GM19438 (cell line): ENCODE results near the gene ZNF93.
"Not testable (repeated sequence)": the region's sequence is repeated elsewhere in the genome, so short reads cannot be mapped to it uniquely, and the experiment has no call there.

Experiments
- ATAC-seq: cut with Tn5 transposase; IDR thresholded peaks from one replicate; pipeline ENCODE4 v1.9.1; 2021; ENCODE audit warnings: low read depth; ENCODE audit not compliant: unreplicated experiment

Gene ZNF93

GRCh38 chr19:19900729-19901444, at the start of gene ZNF93:
TSS of gene ZNF93 (plus strand) at chr19:19900946. CDS start at chr19:19901089, 143 bp downstream.
- ATAC-seq = peak; percentile 92

- not testable (repeated sequence) for ATAC-seq
Observed at GRCh38 chr19:19851740-19852139, 49.0 kb upstream of the ZNF93 start.

- no peak for ATAC-seq
Observed at GRCh38 chr19:19858751-19859150, 42.0 kb upstream of the ZNF93 start.

GRCh38 chr19:19860756-19861390, 39.9 kb upstream of the ZNF93 start:
- ATAC-seq = no peak

DNA sequence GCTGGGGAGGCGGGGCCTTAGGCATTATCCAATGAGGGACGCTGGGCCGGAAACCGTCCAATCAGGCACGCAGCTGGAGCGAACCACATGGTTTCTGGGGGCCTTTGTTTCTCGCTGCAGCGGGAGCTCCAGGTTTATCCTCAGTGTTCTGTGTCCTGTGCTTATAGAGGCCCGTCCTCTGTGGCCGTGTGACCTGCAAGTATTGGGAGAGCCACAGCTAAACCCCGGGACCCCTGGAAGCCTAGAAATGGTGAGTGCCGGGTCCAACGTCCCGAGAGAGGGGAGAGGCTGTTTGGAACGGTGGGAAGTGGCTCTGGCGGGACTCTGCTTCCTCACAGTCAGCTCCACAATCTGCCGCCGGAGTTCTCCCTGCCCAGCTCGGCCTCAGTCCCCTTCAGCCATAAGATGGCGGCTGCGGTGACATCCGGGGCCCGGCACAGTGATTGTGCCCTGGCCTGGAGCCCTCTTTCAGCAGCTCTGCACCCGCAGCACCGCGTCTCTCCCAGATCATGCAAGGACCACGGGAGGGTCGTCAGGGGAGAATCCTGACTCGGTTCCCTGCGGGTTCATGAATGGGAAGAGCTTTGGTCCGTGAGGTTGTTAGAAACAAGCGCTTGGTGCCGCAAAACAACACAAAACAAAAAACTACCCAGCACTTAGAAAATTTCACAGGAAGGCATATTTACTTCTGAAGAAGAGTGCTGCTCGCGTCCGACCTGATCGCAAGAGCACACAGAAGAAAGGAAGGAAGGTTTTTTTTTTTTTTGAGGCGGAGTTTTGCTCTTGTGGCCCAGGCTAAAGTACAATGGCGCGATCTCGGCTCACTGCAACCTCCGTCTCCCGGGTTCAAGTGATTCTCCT, 34.8 kb upstream of the ZNF93 start, which contains the start of gene ZNF253:
Gene ZNF253 (plus strand): TSS at position 133 of the 861 bp plus-strand sequence. CDS start 115 bp downstream, at position 248.
- peak; percentile 97 for ATAC-seq

- ATAC-seq = no peak
Observed at GRCh38 chr19:19866611-19867248, 34.0 kb upstream of the ZNF93 start.

DNA sequence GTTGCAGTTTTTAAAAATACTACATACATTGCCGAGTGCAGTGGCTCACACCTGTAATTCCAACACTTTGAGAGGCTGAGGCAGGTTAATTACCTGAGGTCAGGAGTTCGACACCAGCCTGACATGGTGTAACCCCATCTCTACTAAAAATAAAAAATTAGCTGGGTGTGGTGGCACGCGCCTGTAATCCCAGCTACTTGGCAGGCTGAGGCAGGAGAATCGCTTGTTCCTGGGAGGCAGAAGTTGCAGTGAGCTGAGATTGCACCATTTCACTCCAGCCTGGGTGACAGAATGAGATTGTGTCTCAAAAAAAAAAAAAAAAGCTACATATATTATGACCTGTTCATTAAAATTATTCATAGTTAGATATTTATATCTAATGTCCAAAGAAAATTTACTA, 30.7 kb upstream of the ZNF93 start:
- ATAC-seq = not testable (repeated sequence)

DNA sequence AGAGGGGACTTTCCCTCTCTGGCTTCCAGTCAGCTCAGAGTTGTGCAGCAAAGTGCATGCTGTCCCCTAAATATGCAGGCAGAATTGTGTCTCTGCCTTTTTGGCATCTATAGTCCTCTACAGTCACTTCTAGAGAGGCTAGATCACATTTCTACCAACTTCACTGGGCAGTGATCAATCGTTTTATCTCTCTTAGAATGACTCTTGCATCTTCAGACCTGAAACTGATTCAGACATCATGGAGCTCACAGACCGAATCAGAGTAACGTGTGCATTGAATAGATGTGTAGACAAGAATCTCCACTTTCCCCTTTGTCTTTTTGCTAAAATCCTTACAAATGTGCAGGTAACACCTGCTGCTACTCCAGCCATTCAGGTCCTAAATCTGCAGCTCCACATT, 28.8 kb upstream of the ZNF93 start:
- ATAC-seq = no peak

GRCh38 chr19:19873381-19873780, 27.4 kb upstream of the ZNF93 start:
- ATAC-seq = no peak

- ATAC-seq = no peak
Observed at GRCh38 chr19:19877724-19878123, 23.0 kb upstream of the ZNF93 start.

DNA sequence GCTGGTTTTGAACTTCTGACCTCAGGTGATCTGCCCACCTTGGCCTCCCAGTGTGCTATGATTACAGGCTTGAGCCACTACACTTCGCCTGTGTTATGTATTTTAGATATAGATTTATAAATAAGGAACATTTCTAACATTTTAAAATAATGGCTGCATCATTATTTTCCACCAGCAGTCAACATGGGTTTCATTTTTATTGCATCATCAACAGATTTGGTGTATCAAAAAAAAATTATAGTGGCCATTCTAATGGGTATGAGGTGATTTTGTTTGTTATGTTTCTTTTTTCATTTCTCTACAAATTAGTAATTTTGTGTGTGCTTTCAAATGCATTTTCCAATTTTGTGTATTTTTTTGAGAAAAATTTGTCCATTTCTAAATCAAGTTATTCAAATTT, 16.2 kb upstream of the ZNF93 start:
- ATAC-seq = no peak

- not testable (repeated sequence) for ATAC-seq
Observed at GRCh38 chr19:19892055-19892941, 8.4 kb upstream of the ZNF93 start.

GRCh38 chr19:19900139-19900728, 512 bp upstream of the ZNF93 start:
- ATAC-seq = peak; percentile 6

GRCh38 chr19:19907551-19907950, 6.8 kb downstream of the ZNF93 start:
- not testable (repeated sequence) for ATAC-seq

- no peak for ATAC-seq
Observed at GRCh38 chr19:19909654-19910053, 8.9 kb downstream of the ZNF93 start.

GRCh38 chr19:19911150-19911549, 10.4 kb downstream of the ZNF93 start:
- no peak for ATAC-seq

DNA sequence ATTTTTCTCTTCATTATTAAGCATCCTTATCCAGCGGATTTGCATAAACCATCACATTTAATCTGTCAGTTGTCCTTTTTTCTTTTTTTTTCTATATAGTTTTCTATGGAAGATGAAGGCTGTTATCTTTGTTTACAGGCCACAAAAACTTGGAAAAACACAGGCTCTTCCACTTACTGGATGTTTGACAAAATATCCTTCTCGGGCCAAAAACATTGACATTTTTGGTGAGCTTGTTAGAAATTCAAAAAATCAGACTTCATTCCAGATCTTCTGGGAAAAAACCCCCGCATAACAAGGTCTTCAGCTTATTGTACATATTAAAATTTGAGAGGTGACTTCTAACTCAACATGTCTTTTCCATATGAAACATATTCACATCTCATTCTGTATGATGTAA, 13.8 kb downstream of the ZNF93 start:
- no peak for ATAC-seq

DNA sequence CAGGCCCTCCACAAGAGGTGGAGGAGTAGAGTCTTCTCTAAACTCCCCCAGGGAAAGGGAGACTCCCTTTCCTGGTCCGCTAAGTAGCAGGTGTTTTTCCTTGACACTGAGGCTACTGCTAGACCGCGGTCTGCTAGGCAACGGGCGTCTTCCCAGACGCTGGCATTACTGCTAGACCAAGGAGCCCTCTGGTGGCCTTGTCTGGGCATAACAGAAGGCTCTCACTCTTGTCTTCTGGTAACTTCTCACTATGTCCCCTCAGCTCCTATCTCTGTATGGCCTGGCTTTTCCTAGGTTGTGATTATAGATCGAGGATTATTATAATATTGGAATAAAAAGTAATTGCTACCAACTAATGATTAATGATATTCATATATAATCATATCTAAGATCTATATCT, 29.7 kb downstream of the ZNF93 start:
- not testable (repeated sequence) for ATAC-seq
